SK-N-MC (cell line): ENCODE measurements around the gene TBC1D10B.

Experiments used
- EZH2 ChIP-seq: fragments of 200-600 bp; sonication (generic); IDR thresholded peaks from one replicate; pipeline ENCODE4 v1.6.1; 2017; ENCODE audit warnings: antibody characterized with exemption
- POLR2AphosphoS5 ChIP-seq: IDR thresholded peaks from 2 replicates; pipeline ENCODE4 v1.6.1; 2012; ENCODE audit warnings: mild to moderate bottlenecking, low read depth, low read length, borderline replicate concordance

GRCh38 chr16:30359871-30360170, 10.5 kb downstream of the TBC1D10B start:
- TF ChIP-seq POLR2AphosphoS5 (no peak), EZH2 (no peak)
